ENCODE results near the gene MED20.

Gene MED20

GRCh38 chr6:41935685-41936072 lies 14.7 kb upstream of the MED20 start:
- H3K18ac ChIP-seq (ENCODE audit: low read length): peak overlapping the region; percentile 23
- H2AK5ac ChIP-seq (ENCODE audit: low read depth, low read length): no peak overlapping the region
- no peak overlapping the region for H3K4ac ChIP-seq (ENCODE audit: low read length)
- no peak overlapping the region for H2BK120ac ChIP-seq (ENCODE audit: low read depth, low read length)
- peaks cover 18 to 19% of the 10 kb centered on the region in 2 donors for H3K4me1 ChIP-seq (ENCODE audit: control insufficient read depth in 2 of 2, insufficient read depth in 1 of 2, low read depth in 1 of 2, low read length in 2 of 2)
- H3K4me3 ChIP-seq (ENCODE audit: low read length in 2 of 2): no peak overlapping the region
- H2AFZ ChIP-seq (ENCODE audit: low read length): no peak overlapping the region
- peaks cover 44 to 78% of the 10 kb centered on the region in 2 donors for H3K36me3 ChIP-seq (replicated peaks in 1 of 2; ENCODE audit: control insufficient read depth in 2 of 2, insufficient read depth in 2 of 2, low read length in 2 of 2)
- no peak overlapping the region for H3K14ac ChIP-seq (ENCODE audit: low read length)
- no peak overlapping the region for H2BK15ac ChIP-seq (ENCODE audit: low read length)
- no peak overlapping the region for H3K4me2 ChIP-seq (ENCODE audit: insufficient read depth, low read length, poor library complexity, severe bottlenecking)
- H4K91ac ChIP-seq (ENCODE audit: low read depth, low read length, poor library complexity): no peak overlapping the region
- no CpG with 5 or more reads among the region's 8 CpGs for WGBS, 2 donors (ENCODE audit: extremely low coverage in 2 of 2, insufficient read length in 2 of 2, insufficient replicate concordance in 1 of 2)
- H3K9ac ChIP-seq (ENCODE audit: low read depth, low read length, poor library complexity): peak overlapping the region; percentile 68
- no peak overlapping the region for H2BK12ac ChIP-seq (ENCODE audit: low read length)
- H3K79me1 ChIP-seq (ENCODE audit: low read depth, low read length): no peaks in the 10 kb centered on the region
- H3K27ac ChIP-seq (replicated peaks; ENCODE audit: low read length): no peak overlapping the region
- peak overlapping the region; percentile 56 for H2BK5ac ChIP-seq (ENCODE audit: low read length)
- H3K23ac ChIP-seq (ENCODE audit: low read depth, low read length, poor library complexity): no peak overlapping the region
- H4K8ac ChIP-seq (ENCODE audit: low read depth, low read length): no peak overlapping the region
- H3K27me3 ChIP-seq (ENCODE audit: control insufficient read depth in 3 of 3, insufficient read depth in 3 of 3, low read depth in 1 of 3, low read length in 3 of 3): no peaks in the 10 kb centered on the region
- DNase-seq (ENCODE audit: low spot score): no peak
- no peaks in the 10 kb centered on the region for H3K9me3 ChIP-seq (replicated peaks in 1 of 2; ENCODE audit: control insufficient read depth in 2 of 2, insufficient read depth in 1 of 2, low read depth in 1 of 2, low read length in 2 of 2)

GRCh38 chr6:41935193-41935574 lies 14.2 kb upstream of the MED20 start:
- no peak overlapping the region for H2BK15ac ChIP-seq (ENCODE audit: low read length)
- H3K27me3 ChIP-seq (ENCODE audit: control insufficient read depth in 3 of 3, insufficient read depth in 3 of 3, low read depth in 1 of 3, low read length in 3 of 3): no peaks in the 10 kb centered on the region
- H3K27ac ChIP-seq (replicated peaks; ENCODE audit: low read length): no peak overlapping the region
- no peak for DNase-seq (ENCODE audit: low spot score)
- H2BK12ac ChIP-seq (ENCODE audit: low read length): no peak overlapping the region
- no peaks in the 10 kb centered on the region for H3K79me1 ChIP-seq (ENCODE audit: low read depth, low read length)
- H3K4me2 ChIP-seq (ENCODE audit: insufficient read depth, low read length, poor library complexity, severe bottlenecking): no peak overlapping the region
- peaks cover 49 to 83% of the 10 kb centered on the region in 2 donors for H3K36me3 ChIP-seq (replicated peaks in 1 of 2; ENCODE audit: control insufficient read depth in 2 of 2, insufficient read depth in 2 of 2, low read length in 2 of 2)
- no CpG with 5 or more reads among the region's 1 CpG for WGBS, 2 donors (ENCODE audit: extremely low coverage in 2 of 2, insufficient read length in 2 of 2, insufficient replicate concordance in 1 of 2)
- peaks cover 14 to 16% of the 10 kb centered on the region in 2 donors for H3K4me1 ChIP-seq (ENCODE audit: control insufficient read depth in 2 of 2, insufficient read depth in 1 of 2, low read depth in 1 of 2, low read length in 2 of 2)
- H3K9me3 ChIP-seq (replicated peaks in 1 of 2; ENCODE audit: control insufficient read depth in 2 of 2, insufficient read depth in 1 of 2, low read depth in 1 of 2, low read length in 2 of 2): no peaks in the 10 kb centered on the region
- H3K18ac ChIP-seq (ENCODE audit: low read length): no peak overlapping the region
- no peak overlapping the region for H3K23ac ChIP-seq (ENCODE audit: low read depth, low read length, poor library complexity)
- no peak overlapping the region for H4K8ac ChIP-seq (ENCODE audit: low read depth, low read length)
- no peak overlapping the region for H3K9ac ChIP-seq (ENCODE audit: low read depth, low read length, poor library complexity)
- no peak overlapping the region for H2BK120ac ChIP-seq (ENCODE audit: low read depth, low read length)
- no peak overlapping the region for H3K4ac ChIP-seq (ENCODE audit: low read length)
- H3K14ac ChIP-seq (ENCODE audit: low read length): no peak overlapping the region
- H3K4me3 ChIP-seq (ENCODE audit: low read length in 2 of 2): no peak overlapping the region
- H2BK5ac ChIP-seq (ENCODE audit: low read length): no peak overlapping the region
- no peak overlapping the region for H2AK5ac ChIP-seq (ENCODE audit: low read depth, low read length)
- H2AFZ ChIP-seq (ENCODE audit: low read length): no peak overlapping the region
- no peak overlapping the region for H4K91ac ChIP-seq (ENCODE audit: low read depth, low read length, poor library complexity)

GRCh38 chr6:41934278-41935192 lies 13.6 kb upstream of the MED20 start:
- Histone ChIP-seq H3K4me3 (ENCODE audit: low read length in 2 of 2) (no peak overlapping the region), H3K4me1 (ENCODE audit: control insufficient read depth in 2 of 2, insufficient read depth in 1 of 2, low read depth in 1 of 2, low read length in 2 of 2) (peaks cover 8 to 9% of the 10 kb centered on the region in 2 donors), H2BK15ac (ENCODE audit: low read length) (no peak overlapping the region), H3K9ac (ENCODE audit: low read depth, low read length, poor library complexity) (no peak overlapping the region), H3K4ac (ENCODE audit: low read length) (no peak overlapping the region), H3K14ac (ENCODE audit: low read length) (no peak overlapping the region), H3K36me3 (replicated peaks in 1 of 2; ENCODE audit: control insufficient read depth in 2 of 2, insufficient read depth in 2 of 2, low read length in 2 of 2) (peaks cover 55 to 89% of the 10 kb centered on the region in 2 donors), H2BK12ac (ENCODE audit: low read length) (no peak overlapping the region), H3K4me2 (ENCODE audit: insufficient read depth, low read length, poor library complexity, severe bottlenecking) (no peak overlapping the region), H3K27me3 (ENCODE audit: control insufficient read depth in 3 of 3, insufficient read depth in 3 of 3, low read depth in 1 of 3, low read length in 3 of 3) (no peaks in the 10 kb centered on the region), H2BK120ac (ENCODE audit: low read depth, low read length) (no peak overlapping the region), H3K27ac (replicated peaks; ENCODE audit: low read length) (no peak overlapping the region), H3K79me1 (ENCODE audit: low read depth, low read length) (peaks cover 2% of the 10 kb centered on the region), H4K91ac (ENCODE audit: low read depth, low read length, poor library complexity) (no peak overlapping the region), H3K23ac (ENCODE audit: low read depth, low read length, poor library complexity) (no peak overlapping the region), H2AFZ (ENCODE audit: low read length) (no peak overlapping the region), H3K18ac (ENCODE audit: low read length) (no peak overlapping the region), H2AK5ac (ENCODE audit: low read depth, low read length) (no peak overlapping the region), H2BK5ac (ENCODE audit: low read length) (no peak overlapping the region), H4K8ac (ENCODE audit: low read depth, low read length) (no peak overlapping the region), H3K9me3 (replicated peaks in 1 of 2; ENCODE audit: control insufficient read depth in 2 of 2, insufficient read depth in 1 of 2, low read depth in 1 of 2, low read length in 2 of 2) (no peaks in the 10 kb centered on the region)
- no CpG with 5 or more reads among the region's 7 CpGs for WGBS, 2 donors (ENCODE audit: extremely low coverage in 2 of 2, insufficient read length in 2 of 2, insufficient replicate concordance in 1 of 2)
- no peak for DNase-seq (ENCODE audit: low spot score)

- H2BK15ac ChIP-seq (ENCODE audit: low read length): no peak overlapping the region
- WGBS, 2 donors (ENCODE audit: extremely low coverage in 2 of 2, insufficient read length in 2 of 2, insufficient replicate concordance in 1 of 2): no CpG with 5 or more reads among the region's 15 CpGs
- no peak overlapping the region for H2BK120ac ChIP-seq (ENCODE audit: low read depth, low read length)
- no peak overlapping the region for H2AFZ ChIP-seq (ENCODE audit: low read length)
- no peak overlapping the region for H3K18ac ChIP-seq (ENCODE audit: low read length)
- H3K27ac ChIP-seq (replicated peaks; ENCODE audit: low read length): no peak overlapping the region
- H3K27me3 ChIP-seq (ENCODE audit: control insufficient read depth in 3 of 3, insufficient read depth in 3 of 3, low read depth in 1 of 3, low read length in 3 of 3): no peaks in the 10 kb centered on the region
- no peak overlapping the region for H3K14ac ChIP-seq (ENCODE audit: low read length)
- no peak overlapping the region for H4K91ac ChIP-seq (ENCODE audit: low read depth, low read length, poor library complexity)
- peaks cover 71 to 98% of the 10 kb centered on the region in 2 donors for H3K36me3 ChIP-seq (replicated peaks in 1 of 2; ENCODE audit: control insufficient read depth in 2 of 2, insufficient read depth in 2 of 2, low read length in 2 of 2)
- H4K8ac ChIP-seq (ENCODE audit: low read depth, low read length): no peak overlapping the region
- no peak overlapping the region for H3K4ac ChIP-seq (ENCODE audit: low read length)
- H3K9ac ChIP-seq (ENCODE audit: low read depth, low read length, poor library complexity): no peak overlapping the region
- no peak overlapping the region for H2AK5ac ChIP-seq (ENCODE audit: low read depth, low read length)
- DNase-seq (ENCODE audit: low spot score): no peak
- no peak overlapping the region for H2BK12ac ChIP-seq (ENCODE audit: low read length)
- no peaks in the 10 kb centered on the region for H3K4me1 ChIP-seq (ENCODE audit: control insufficient read depth in 2 of 2, insufficient read depth in 1 of 2, low read depth in 1 of 2, low read length in 2 of 2)
- no peak overlapping the region for H2BK5ac ChIP-seq (ENCODE audit: low read length)
- no peaks in the 10 kb centered on the region for H3K9me3 ChIP-seq (replicated peaks in 1 of 2; ENCODE audit: control insufficient read depth in 2 of 2, insufficient read depth in 1 of 2, low read depth in 1 of 2, low read length in 2 of 2)
- peaks cover 2% of the 10 kb centered on the region for H3K79me1 ChIP-seq (ENCODE audit: low read depth, low read length)
- no peak overlapping the region for H3K4me3 ChIP-seq (ENCODE audit: low read length in 2 of 2)
- H3K4me2 ChIP-seq (ENCODE audit: insufficient read depth, low read length, poor library complexity, severe bottlenecking): no peak overlapping the region
- no peak overlapping the region for H3K23ac ChIP-seq (ENCODE audit: low read depth, low read length, poor library complexity)
Observed at GRCh38 chr6:41932378-41932777, 11.4 kb upstream of the MED20 start.

All from neuronal stem cell (in vitro differentiated cells).